Endothelial cell of umbilical vein (primary cell): ENCODE results near the gene ATP8B2. TPM values are rescaled to one million over a fixed set of nuclear protein-coding genes. Genes with fewer than 3 reads are reported as not detected.

ENCODE experiments used
- BruUV-seq: library from RNA; stranded (reverse); fragments of 400-500 nt; replicated peaks from 2 replicates; lab custom pipeline; 2021; lab: Mats Ljungman, UMichigan
- CTCF ChIA-PET: fragments of 300-600, 350-600 bp; sonication (Branson Sonifier 250); formaldehyde crosslinking; loops from one replicate; lab custom pipeline; 2021; ENCODE audit warnings: antibody characterized with exemption, inconsistent platforms; lab: Charles Lee
- POLR2A ChIA-PET: fragments of 300-600, 350-600 bp; sonication (Branson Sonifier 250); formaldehyde crosslinking; loops from one replicate; lab custom pipeline; 2021; ENCODE audit warnings: antibody characterized with exemption, inconsistent platforms; lab: Charles Lee
- DNase-seq: peaks from one replicate; pipeline ENCODE4 v3.0.0-alpha.2; 2011; ENCODE audit warnings: low read depth, low spot score
- FAIRE-seq: peaks from 2 replicates; lab custom pipeline; 2011; peaks lifted over from hg19 to GRCh38; lab: Jason Lieb, UNC
- H2AFZ ChIP-seq: 2 replicates; pipeline ENCODE4 v1.6.0; 2012; ENCODE audit warnings: low read depth, low read length, control low read depth, inconsistent platforms
- H3K27ac ChIP-seq: 2 replicates; pipeline ENCODE4 v1.5.1; 2011; ENCODE audit warnings: low read depth, mild to moderate bottlenecking, control low read depth, low read length, moderate library complexity; ENCODE audit not compliant: insufficient read depth
- H3K27me3 ChIP-seq, 2 experiments: 2 replicates each; pipeline versions ENCODE4 v1.6.0 to v1.6.1; 2011; ENCODE audit warnings: low read length in 2 of 2, mixed read lengths in 1 of 2; ENCODE audit not compliant: control insufficient read depth in 2 of 2, insufficient read depth in 2 of 2
- H3K36me3 ChIP-seq, 2 experiments: 2 replicates in 1 of 2; 3 replicates in 1 of 2; pipeline ENCODE4 v1.5.1; 2011; ENCODE audit warnings: low read length in 2 of 2, mild to moderate bottlenecking in 1 of 2, moderate library complexity in 1 of 2; ENCODE audit not compliant: control insufficient read depth in 2 of 2, insufficient read depth in 2 of 2; ENCODE audit errors: extremely low read depth in 1 of 2
- H3K4me1 ChIP-seq: 3 replicates; pipeline ENCODE4 v1.5.1; 2011; ENCODE audit warnings: mild to moderate bottlenecking, low read length; ENCODE audit not compliant: control insufficient read depth, insufficient read depth; ENCODE audit errors: extremely low read depth
- H3K4me2 ChIP-seq: 2 replicates; pipeline ENCODE4 v1.6.1; 2011; ENCODE audit warnings: low read length, control low read depth, mixed read lengths; ENCODE audit not compliant: insufficient read depth
- H3K4me3 ChIP-seq, 3 experiments: fragments of 200-600 bp in 1 of 3; sonication (generic), shearing (Covaris generic) in 1 of 3; replicated peaks in 1 of 3; 2 replicates each; pipeline ENCODE4 v1.5.1; 2011 to 2016; ENCODE audit warnings: control low read depth in 3 of 3, low read length in 3 of 3, mild to moderate bottlenecking in 2 of 3, inconsistent platforms in 1 of 3, low read depth in 1 of 3, moderate library complexity in 1 of 3; ENCODE audit not compliant: insufficient read depth in 1 of 3
- H3K79me2 ChIP-seq: 2 replicates; pipeline ENCODE4 v1.6.0; 2012; ENCODE audit warnings: low read length, inconsistent platforms; ENCODE audit not compliant: control insufficient read depth, insufficient read depth
- H3K9ac ChIP-seq: replicated peaks from 2 replicates; pipeline ENCODE3; 2011; ENCODE audit warnings: low read length, control low read depth; ENCODE audit not compliant: insufficient read depth; ENCODE audit errors: extremely low read depth
- H3K9me1 ChIP-seq: replicated peaks from 3 replicates; pipeline ENCODE4 v1.6.0; 2011; ENCODE audit warnings: mild to moderate bottlenecking, low read length; ENCODE audit not compliant: control insufficient read depth, insufficient read depth; ENCODE audit errors: extremely low read depth
- H3K9me3 ChIP-seq: replicated peaks from 2 replicates; pipeline ENCODE4 v1.5.1; 2012; ENCODE audit warnings: low read length, inconsistent platforms; ENCODE audit not compliant: control insufficient read depth, insufficient read depth
- H4K20me1 ChIP-seq: replicated peaks from 2 replicates; pipeline ENCODE3; 2011; ENCODE audit warnings: mild to moderate bottlenecking, low read length; ENCODE audit not compliant: control insufficient read depth, insufficient read depth; ENCODE audit errors: extremely low read depth
- GATA2 ChIP-seq: IDR thresholded peaks from 2 replicates; pipeline ENCODE4 v1.7.0; 2011; ENCODE audit warnings: low read depth, mild to moderate bottlenecking, moderate library complexity, mixed read lengths, low read length; ENCODE audit not compliant: insufficient read length, insufficient read depth
- JUN ChIP-seq: IDR thresholded peaks from 2 replicates; pipeline ENCODE4 v1.6.1; 2011; ENCODE audit warnings: borderline replicate concordance, low read depth; ENCODE audit not compliant: insufficient read length, insufficient read depth
- POLR2A ChIP-seq: IDR thresholded peaks from 2 replicates; pipeline ENCODE4 v1.6.1; 2012; ENCODE audit warnings: low read depth, mild to moderate bottlenecking, control low read depth, low read length
- dilution Hi-C: fragments of 300-500 bp; cut with MboI; formaldehyde crosslinking; loops from one replicate; pipeline ENCODE4 v1.15.0; 2019; ENCODE audit warnings: low sequenced_read_pairs; ENCODE audit not compliant: extremely low pct_ligation_motif_present
- intact Hi-C: fragments of 100-400 bp; cut with micrococcal nuclease; formaldehyde crosslinking; loops from one replicate; pipeline ENCODE4 v1.10.0; 2022
- polyA plus RNA-seq, 4 experiments: library from polyadenylated mRNA; depleted of rRNA in 3 of 4; stranded (reverse) in 3 of 4; unstranded in 1 of 4; fragments of >200 nt; gene quantifications; 2 replicates each; pipeline versions ENCODE4 v1.2.1 to v1.2.3, GENCODE V29; 2011 to 2012; ENCODE audit warnings: missing spikeins in 1 of 4
- total RNA-seq: library from RNA; stranded (reverse); gene quantifications from 2 replicates; pipeline ENCODE4 v1.2.3, GENCODE V29; 2021
- TF ChIP-seq, protein P1 (sequence below), 2 donors: IDR thresholded peaks; 1 replicate in 1 of 2; 2 replicates in 1 of 2; pipeline ENCODE4 v1.5.1; 2011; ENCODE audit warnings: low read length in 2 of 2, mild to moderate bottlenecking in 2 of 2, moderate library complexity in 2 of 2, control low read depth in 1 of 2, inconsistent platforms in 1 of 2, low read depth in 1 of 2; ENCODE audit not compliant: insufficient read depth in 1 of 2; ENCODE audit errors: extremely low read depth in 1 of 2

Gene ATP8B2
- total and polyA plus RNA-seq, 2 donors (not counting 3 experiments of a cell fraction or from before 2014, with no cell fraction given) = 64.7 to 72.8 TPM

DNA sequence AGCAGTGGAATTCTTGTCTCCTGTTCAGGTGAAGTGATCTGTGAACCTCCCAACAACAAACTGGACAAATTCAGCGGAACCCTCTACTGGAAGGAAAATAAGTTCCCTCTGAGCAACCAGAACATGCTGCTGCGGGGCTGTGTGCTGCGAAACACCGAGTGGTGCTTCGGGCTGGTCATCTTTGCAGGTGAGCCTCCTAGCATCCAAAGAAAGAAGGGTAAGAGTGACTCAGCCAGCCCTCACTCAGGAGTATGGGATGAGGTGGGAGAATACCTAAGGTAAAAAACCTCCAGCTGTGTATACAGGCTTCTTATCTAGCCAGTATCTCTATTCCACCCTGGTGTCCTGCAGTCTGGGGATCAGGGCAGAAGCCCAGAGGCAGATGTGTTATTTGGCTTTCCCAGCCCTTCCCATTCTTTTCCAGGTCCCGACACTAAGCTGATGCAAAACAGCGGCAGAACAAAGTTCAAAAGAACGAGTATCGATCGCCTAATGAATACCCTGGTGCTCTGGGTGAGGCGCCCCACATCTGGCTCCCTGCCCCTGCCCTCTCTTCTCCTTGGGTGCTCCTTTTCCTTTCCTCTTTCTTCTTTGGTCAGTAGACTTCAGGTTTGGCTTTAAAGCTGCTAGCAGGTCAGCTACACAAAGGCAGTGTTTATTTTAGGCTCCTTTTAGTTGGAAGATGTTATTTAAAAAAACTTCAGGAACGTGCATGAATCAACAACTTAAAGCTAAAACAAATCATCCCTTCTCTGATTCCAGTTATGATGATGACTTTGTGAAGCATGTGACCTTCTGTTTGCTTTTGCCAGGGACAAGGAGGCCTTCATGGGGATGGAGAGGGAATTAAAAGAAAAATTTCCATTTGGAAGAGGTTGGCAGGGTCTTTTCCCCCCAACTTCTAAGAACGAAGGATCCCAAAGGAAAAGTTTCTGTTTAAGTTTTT is 9.0 kb downstream of the ATP8B2 start:
- BruUV-seq = no TSS peak
- intact Hi-C loops = loop anchor here (1.0 kb wide), 4 partner anchors 8 to 148 kb away; partner anchors contain the start of gene HAX1
- H3K36me3 ChIP-seq = peaks cover 5 to 31% of the 10 kb centered on the region in 2 experiments
- no peak overlapping the region for H3K9ac ChIP-seq
- H3K4me3 ChIP-seq = no peak overlapping the region
- dilution Hi-C loops = no loop called here
- H3K4me1 ChIP-seq = peaks cover 4% of the 10 kb centered on the region
- peak overlapping the region; percentile 46 for H2AFZ ChIP-seq
- no peaks in the 10 kb centered on the region for H3K79me2 ChIP-seq
- DNase-seq (no peak), FAIRE-seq (no peak)
- H3K9me3 ChIP-seq = no peaks in the 10 kb centered on the region
- no peaks in the 10 kb centered on the region for H3K27me3 ChIP-seq
- CTCF ChIA-PET = interaction anchor here (0.6 to 4.8 kb wide), 66 partner anchors 10 to 451 kb away, joined by 3 to 210 read pairs (median 5); partner anchors contain the start of genes AQP10, ATP8B2, HAX1 and IL6R
- H3K4me2 ChIP-seq = no peak overlapping the region
- no peaks in the 10 kb centered on the region for H3K9me1 ChIP-seq
- POLR2A ChIA-PET = interaction anchor here (1.3 to 1.5 kb wide), 2 partner anchors 8 to 10 kb away, joined by 4 read pairs; partner anchors contain the start of gene ATP8B2
- TF ChIP-seq GATA2 = no peak
- no peak for TF ChIP-seq POLR2A
- no peak for TF ChIP-seq JUN
- TF ChIP-seq, protein P1, sequence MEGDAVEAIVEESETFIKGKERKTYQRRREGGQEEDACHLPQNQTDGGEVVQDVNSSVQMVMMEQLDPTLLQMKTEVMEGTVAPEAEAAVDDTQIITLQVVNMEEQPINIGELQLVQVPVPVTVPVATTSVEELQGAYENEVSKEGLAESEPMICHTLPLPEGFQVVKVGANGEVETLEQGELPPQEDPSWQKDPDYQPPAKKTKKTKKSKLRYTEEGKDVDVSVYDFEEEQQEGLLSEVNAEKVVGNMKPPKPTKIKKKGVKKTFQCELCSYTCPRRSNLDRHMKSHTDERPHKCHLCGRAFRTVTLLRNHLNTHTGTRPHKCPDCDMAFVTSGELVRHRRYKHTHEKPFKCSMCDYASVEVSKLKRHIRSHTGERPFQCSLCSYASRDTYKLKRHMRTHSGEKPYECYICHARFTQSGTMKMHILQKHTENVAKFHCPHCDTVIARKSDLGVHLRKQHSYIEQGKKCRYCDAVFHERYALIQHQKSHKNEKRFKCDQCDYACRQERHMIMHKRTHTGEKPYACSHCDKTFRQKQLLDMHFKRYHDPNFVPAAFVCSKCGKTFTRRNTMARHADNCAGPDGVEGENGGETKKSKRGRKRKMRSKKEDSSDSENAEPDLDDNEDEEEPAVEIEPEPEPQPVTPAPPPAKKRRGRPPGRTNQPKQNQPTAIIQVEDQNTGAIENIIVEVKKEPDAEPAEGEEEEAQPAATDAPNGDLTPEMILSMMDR (IDR thresholded peaks at IDR 0.05; ENCODE audit: extremely low read depth in 1 of 2, insufficient read depth in 1 of 2, low read depth in 1 of 2, low read length in 2 of 2) = no peak
- no peaks in the 10 kb centered on the region for H4K20me1 ChIP-seq
- no peak overlapping the region for H3K27ac ChIP-seq
